ENCODE measurements around the gene DNMBP.
A peak's percentile ranks its signal among the peaks of the same experiment; 100 is the strongest.
"Not testable (repeated sequence)": the region's sequence is repeated elsewhere in the genome, so short reads cannot be mapped to it uniquely, and the experiment has no call there.

The DNMBP gene

GRCh38 chr10:99943908-99944307, 65.8 kb downstream of the DNMBP start:
- DNase-seq = no peak

- DNase-seq = no peak
Observed at GRCh38 chr10:99941942-99942820, 67.6 kb downstream of the DNMBP start.

GRCh38 chr10:99938563-99938962, 71.2 kb downstream of the DNMBP start:
- no peak for DNase-seq

GRCh38 chr10:99937630-99938029, 72.1 kb downstream of the DNMBP start:
- no peak for DNase-seq

- not testable (repeated sequence) for DNase-seq
Observed at GRCh38 chr10:99932203-99932957, 77.4 kb downstream of the DNMBP start.

GRCh38 chr10:99930731-99931550, 78.8 kb downstream of the DNMBP start:
- no peak for DNase-seq

GRCh38 chr10:99929360-99929759, 80.4 kb downstream of the DNMBP start:
- DNase-seq = no peak

GRCh38 chr10:99927721-99928280, 81.9 kb downstream of the DNMBP start:
- DNase-seq = no peak

- no peak for DNase-seq
Observed at GRCh38 chr10:99926925-99927720, 82.6 kb downstream of the DNMBP start.

GRCh38 chr10:99924451-99925255, 85.1 kb downstream of the DNMBP start:
- DNase-seq = no peak

- DNase-seq = no peak
Observed at GRCh38 chr10:99921948-99922347, 87.8 kb downstream of the DNMBP start.

GRCh38 chr10:99920901-99921300, 88.8 kb downstream of the DNMBP start:
- DNase-seq = no peak

GRCh38 chr10:99920486-99920885, 89.3 kb downstream of the DNMBP start:
- no peak for DNase-seq

- DNase-seq = no peak
Observed at GRCh38 chr10:99917963-99918825, 91.6 kb downstream of the DNMBP start.

- DNase-seq = no peak
Observed at GRCh38 chr10:99916776-99917175, 93.0 kb downstream of the DNMBP start.

- no peak for DNase-seq
Observed at GRCh38 chr10:99915414-99915813, 94.3 kb downstream of the DNMBP start.

GRCh38 chr10:99914236-99914635, 95.5 kb downstream of the DNMBP start:
- no peak for DNase-seq

GRCh38 chr10:99913831-99914235, 95.9 kb downstream of the DNMBP start:
- DNase-seq = no peak

- DNase-seq = no peak
Observed at GRCh38 chr10:99912041-99912440, 97.7 kb downstream of the DNMBP start.

GRCh38 chr10:99908512-99908911, 101.2 kb downstream of the DNMBP start:
- DNase-seq = peak; percentile 19
